ENCODE data around the gene NBAS. TPM values are rescaled to one million over a fixed set of nuclear protein-coding genes. Genes with fewer than 3 reads are reported as not detected.

The NBAS gene
- total and polyA plus RNA-seq, 3 experiments from 2014 or later = 22.0 to 34.1 (median 30.6) TPM

DNA sequence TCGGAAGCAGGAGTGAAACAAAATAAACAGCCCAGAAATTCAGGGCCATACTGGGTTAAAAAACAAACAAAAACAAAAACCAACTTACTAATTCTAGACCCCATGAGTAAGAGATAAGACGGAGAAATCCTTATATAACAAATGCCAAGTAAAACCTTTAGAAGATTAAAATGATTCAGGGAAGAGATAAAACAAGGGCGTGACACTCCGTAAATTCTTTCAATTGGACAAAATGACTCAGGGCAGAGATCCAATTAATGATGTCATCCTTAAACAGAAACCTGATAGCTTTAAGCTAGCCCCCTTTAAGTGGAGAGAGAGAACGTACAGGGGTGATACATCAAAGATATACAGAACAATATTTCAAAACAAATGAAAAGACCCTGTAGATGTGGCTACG lies 317.4 kb downstream of the NBAS start:
- POLR2A ChIA-PET = no interaction called here
- Histone ChIP-seq H3K27ac (ENCODE audit: low read depth, low read length) (no peak overlapping the region), H3K4me3 (ENCODE audit: low read length) (no peak overlapping the region), H3K9me3 (ENCODE audit: low read length) (no peaks in the 10 kb centered on the region), H3K4me1 (ENCODE audit: insufficient read depth, low read length) (no peaks in the 10 kb centered on the region), H3K27me3 (ENCODE audit: insufficient read depth, low read length, poor library complexity, severe bottlenecking) (no peaks in the 10 kb centered on the region), H3K36me3 (ENCODE audit: insufficient read depth, low read length) (no peaks in the 10 kb centered on the region)
- Mint-ChIP-seq H3K9me3 (no peaks in the 10 kb centered on the region), H3K4me3 (no peak overlapping the region), H3K27ac (no peak overlapping the region), H3K36me3 (peaks cover 12 to 17% (median 16%) of the 10 kb centered on the region in 3 donors), H3K27me3 (no peaks in the 10 kb centered on the region), H3K4me1 (peaks cover 21 to 33% (median 31%) of the 10 kb centered on the region in 3 donors)
- no peak for DNase-seq
- CTCF ChIA-PET = no interaction called here

DNA sequence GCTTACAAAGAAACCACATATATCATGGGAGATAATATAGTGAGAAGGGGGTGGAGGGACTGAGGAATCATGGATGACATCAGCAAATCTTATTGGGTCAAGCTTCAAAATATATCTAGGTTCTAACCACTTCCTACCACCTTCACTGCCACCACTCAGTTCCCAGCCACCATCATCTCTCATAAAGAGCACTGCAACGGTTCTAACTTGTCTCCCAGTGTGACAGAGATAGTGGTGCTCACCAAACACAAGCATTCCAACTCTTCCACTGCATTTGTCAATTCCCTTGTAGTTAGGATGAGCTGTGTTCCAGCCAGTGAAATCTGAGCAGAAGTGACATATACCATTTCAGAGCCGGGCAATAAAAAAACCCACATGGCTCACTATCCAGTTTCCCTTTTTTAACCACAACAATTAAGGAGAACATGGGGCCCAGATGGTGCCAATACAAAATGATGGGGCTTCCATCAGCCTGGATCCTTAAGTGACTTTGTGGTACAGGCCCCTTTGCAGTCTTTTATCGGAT lies 318.1 kb downstream of the NBAS start:
- no peak for DNase-seq
- POLR2A ChIA-PET = no interaction called here
- H3K4me3 Mint-ChIP-seq = no peak overlapping the region
- CTCF ChIA-PET = no interaction called here
- peak overlapping the region in 1 of 8 donors; percentile 79 for H3K27ac Mint-ChIP-seq
- H3K27ac ChIP-seq (ENCODE audit: low read depth, low read length) = no peak overlapping the region
- H3K36me3 Mint-ChIP-seq = peaks cover 13 to 21% (median 16%) of the 10 kb centered on the region in 3 donors
- peaks cover 21 to 29% (median 28%) of the 10 kb centered on the region in 3 donors for H3K4me1 Mint-ChIP-seq
- H3K4me1 ChIP-seq (ENCODE audit: insufficient read depth, low read length) = no peaks in the 10 kb centered on the region
- H3K27me3 Mint-ChIP-seq = no peaks in the 10 kb centered on the region
- H3K9me3 ChIP-seq (ENCODE audit: low read length) = no peaks in the 10 kb centered on the region
- H3K36me3 ChIP-seq (ENCODE audit: insufficient read depth, low read length) = no peaks in the 10 kb centered on the region
- H3K27me3 ChIP-seq (ENCODE audit: insufficient read depth, low read length, poor library complexity, severe bottlenecking) = no peaks in the 10 kb centered on the region
- no peak overlapping the region for H3K4me3 ChIP-seq (ENCODE audit: low read length)
- H3K9me3 Mint-ChIP-seq = no peaks in the 10 kb centered on the region

DNA sequence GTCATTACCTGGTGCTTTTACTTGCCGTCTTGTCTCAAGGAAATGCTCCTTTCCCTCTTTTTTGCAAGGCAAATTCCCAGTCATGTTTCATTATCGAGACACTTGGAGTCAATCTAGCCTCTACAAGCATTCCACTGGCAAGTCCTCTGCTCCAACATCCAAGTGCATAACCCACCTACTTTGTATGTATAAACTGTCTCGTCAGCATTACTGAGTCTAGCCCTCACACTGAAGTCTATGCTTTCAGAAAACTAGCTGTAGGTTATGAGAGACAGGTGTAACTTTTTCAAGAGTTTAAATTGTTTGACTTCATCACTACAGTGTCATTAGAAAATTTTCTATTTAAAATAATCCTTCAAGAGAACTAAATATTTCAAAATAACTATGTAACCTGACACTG lies 319.2 kb downstream of the NBAS start:
- H3K4me3 ChIP-seq (ENCODE audit: low read length) = no peak overlapping the region
- H3K36me3 ChIP-seq (ENCODE audit: insufficient read depth, low read length) = no peaks in the 10 kb centered on the region
- H3K27me3 ChIP-seq (ENCODE audit: insufficient read depth, low read length, poor library complexity, severe bottlenecking) = no peaks in the 10 kb centered on the region
- H3K36me3 Mint-ChIP-seq = peaks cover 18 to 21% (median 21%) of the 10 kb centered on the region in 3 donors
- H3K4me1 Mint-ChIP-seq = peaks cover 18 to 26% (median 25%) of the 10 kb centered on the region in 3 donors
- no peaks in the 10 kb centered on the region for H3K9me3 ChIP-seq (ENCODE audit: low read length)
- CTCF ChIA-PET = no interaction called here
- no peak overlapping the region for H3K27ac ChIP-seq (ENCODE audit: low read depth, low read length)
- H3K4me3 Mint-ChIP-seq = no peak overlapping the region
- no peaks in the 10 kb centered on the region for H3K9me3 Mint-ChIP-seq
- no peaks in the 10 kb centered on the region for H3K27me3 Mint-ChIP-seq
- DNase-seq = no peak
- H3K4me1 ChIP-seq (ENCODE audit: insufficient read depth, low read length) = no peaks in the 10 kb centered on the region
- peak overlapping the region in 1 of 8 donors; percentile 15 for H3K27ac Mint-ChIP-seq
- POLR2A ChIA-PET = no interaction called here

DNA sequence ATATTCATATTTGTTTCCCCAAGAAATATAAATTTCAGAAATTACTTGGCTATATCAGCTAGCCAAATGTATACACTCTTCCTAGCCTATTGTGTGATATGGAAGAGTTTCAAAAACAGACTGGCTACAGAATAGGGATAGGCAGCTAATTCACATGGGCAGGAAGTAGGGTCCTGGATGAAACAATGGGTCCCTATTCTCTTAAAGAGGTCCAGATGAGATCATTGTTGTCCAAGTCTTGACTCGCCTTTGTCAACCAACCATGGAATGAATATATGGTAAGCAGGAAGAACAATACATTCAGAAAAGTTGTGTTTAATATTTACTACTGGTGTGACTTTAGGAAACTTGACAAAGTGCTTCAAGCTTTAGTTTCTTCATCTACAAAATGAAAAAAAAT lies 319.9 kb downstream of the NBAS start:
- Histone ChIP-seq H3K4me3 (ENCODE audit: low read length) (no peak overlapping the region), H3K36me3 (ENCODE audit: insufficient read depth, low read length) (no peaks in the 10 kb centered on the region), H3K27ac (ENCODE audit: low read depth, low read length) (no peak overlapping the region), H3K4me1 (ENCODE audit: insufficient read depth, low read length) (no peaks in the 10 kb centered on the region), H3K27me3 (ENCODE audit: insufficient read depth, low read length, poor library complexity, severe bottlenecking) (no peaks in the 10 kb centered on the region), H3K9me3 (ENCODE audit: low read length) (no peaks in the 10 kb centered on the region)
- no peaks in the 10 kb centered on the region for H3K27me3 Mint-ChIP-seq
- H3K36me3 Mint-ChIP-seq = peaks cover 19 to 22% (median 21%) of the 10 kb centered on the region in 3 donors
- no peaks in the 10 kb centered on the region for H3K9me3 Mint-ChIP-seq
- ChIA-PET POLR2A (no interaction called here), CTCF (no interaction called here)
- H3K4me3 Mint-ChIP-seq = no peak overlapping the region
- peak overlapping the region in 2 of 8 donors; percentile 7 to 32 for H3K27ac Mint-ChIP-seq
- peaks cover 18 to 26% (median 18%) of the 10 kb centered on the region in 3 donors for H3K4me1 Mint-ChIP-seq
- DNase-seq = no peak

DNA sequence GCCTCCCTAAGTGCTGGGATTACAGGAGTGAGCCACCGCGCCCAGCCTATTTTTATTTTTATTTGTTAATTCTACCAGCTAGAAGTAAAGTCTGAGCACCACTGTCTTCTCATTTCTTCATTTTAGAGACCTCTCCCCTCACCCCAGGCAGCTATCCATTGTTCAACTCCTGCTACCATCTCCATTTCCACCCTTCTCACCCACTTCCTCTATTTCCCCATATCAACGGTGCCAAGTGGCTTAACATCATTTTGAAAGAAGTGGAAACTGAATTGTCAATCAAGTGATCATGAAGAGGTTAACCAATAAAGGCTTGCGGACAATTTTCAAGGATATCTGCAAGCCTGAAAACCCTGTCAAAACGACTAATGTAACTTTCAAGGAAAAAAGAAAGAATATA lies 323.1 kb downstream of the NBAS start:
- Mint-ChIP-seq H3K27me3 (no peaks in the 10 kb centered on the region), H3K4me3 (no peak overlapping the region), H3K4me1 (peaks cover 4 to 6% (median 5%) of the 10 kb centered on the region in 3 donors), H3K36me3 (peaks cover 16 to 35% (median 23%) of the 10 kb centered on the region in 3 donors), H3K27ac (no peak overlapping the region), H3K9me3 (no peaks in the 10 kb centered on the region)
- H3K4me3 ChIP-seq (ENCODE audit: low read length) = no peak overlapping the region
- H3K9me3 ChIP-seq (ENCODE audit: low read length) = no peaks in the 10 kb centered on the region
- POLR2A ChIA-PET = no interaction called here
- H3K27ac ChIP-seq (ENCODE audit: low read depth, low read length) = no peak overlapping the region
- CTCF ChIA-PET = no interaction called here
- H3K4me1 ChIP-seq (ENCODE audit: insufficient read depth, low read length) = no peaks in the 10 kb centered on the region
- H3K27me3 ChIP-seq (ENCODE audit: insufficient read depth, low read length, poor library complexity, severe bottlenecking) = no peaks in the 10 kb centered on the region
- DNase-seq = no peak
- peaks cover 8% of the 10 kb centered on the region for H3K36me3 ChIP-seq (ENCODE audit: insufficient read depth, low read length)

DNA sequence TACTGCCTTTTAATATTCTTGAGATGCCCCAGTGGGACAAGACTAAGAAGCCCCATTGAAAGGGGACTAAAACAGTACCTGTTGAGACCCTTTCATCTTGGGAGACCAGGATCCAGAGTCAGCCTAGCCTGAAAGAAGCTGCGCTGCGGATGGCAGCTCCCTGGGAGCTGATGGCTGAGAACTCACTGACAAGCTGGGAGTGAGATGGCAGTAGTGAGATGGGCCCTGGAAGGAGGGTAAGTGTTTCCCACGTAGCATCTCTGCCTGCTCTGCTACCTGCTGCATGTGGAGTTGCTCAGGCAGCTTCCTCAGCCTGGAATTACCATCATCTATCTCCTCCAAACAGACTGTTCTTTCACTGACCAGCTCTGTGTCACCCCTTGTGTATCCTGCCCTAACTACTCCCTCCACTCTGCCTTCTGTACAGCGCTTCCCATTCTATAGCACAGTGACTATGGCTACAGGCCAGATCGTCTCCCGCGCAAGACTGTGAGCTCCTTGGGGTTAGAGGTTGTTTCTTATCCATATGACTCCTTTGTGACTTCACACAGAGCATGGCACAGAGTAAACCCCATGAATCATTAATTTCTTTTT lies 330.4 kb downstream of the NBAS start:
- Mint-ChIP-seq H3K36me3 (peaks cover 34 to 78% (median 40%) of the 10 kb centered on the region in 3 donors), H3K27me3 (no peaks in the 10 kb centered on the region), H3K4me3 (no peak overlapping the region), H3K4me1 (no peaks in the 10 kb centered on the region), H3K9me3 (no peaks in the 10 kb centered on the region), H3K27ac (peak overlapping the region in 1 of 8 donors; percentile 1)
- H3K4me3 ChIP-seq (ENCODE audit: low read length) = no peak overlapping the region
- no peak overlapping the region for H3K27ac ChIP-seq (ENCODE audit: low read depth, low read length)
- no peaks in the 10 kb centered on the region for H3K9me3 ChIP-seq (ENCODE audit: low read length)
- ChIA-PET POLR2A (no interaction called here), CTCF (no interaction called here)
- H3K27me3 ChIP-seq (ENCODE audit: insufficient read depth, low read length, poor library complexity, severe bottlenecking) = no peaks in the 10 kb centered on the region
- no peak for DNase-seq
- peaks cover 14% of the 10 kb centered on the region for H3K36me3 ChIP-seq (ENCODE audit: insufficient read depth, low read length)
- no peaks in the 10 kb centered on the region for H3K4me1 ChIP-seq (ENCODE audit: insufficient read depth, low read length)

DNA sequence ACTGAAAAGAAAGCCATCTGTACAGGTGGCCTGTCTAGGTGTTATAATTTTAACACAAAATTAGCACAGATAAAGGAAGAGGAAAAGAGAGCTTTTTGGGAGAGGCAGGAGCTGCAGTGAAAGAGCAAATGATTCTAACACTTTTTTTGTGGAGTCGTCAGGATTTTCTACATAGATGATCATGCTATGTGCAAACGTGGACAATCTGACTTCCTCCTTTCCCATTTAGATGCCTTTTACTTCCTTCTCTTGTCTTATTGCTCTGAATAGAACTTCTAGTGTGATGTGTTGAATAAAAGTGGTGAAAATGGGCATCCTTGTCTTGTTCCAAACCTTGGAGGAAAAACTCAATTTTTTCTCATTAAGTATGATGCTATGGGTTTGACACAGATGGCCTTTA lies 334.5 kb downstream of the NBAS start:
- no peaks in the 10 kb centered on the region for H3K27me3 ChIP-seq (ENCODE audit: insufficient read depth, low read length, poor library complexity, severe bottlenecking)
- Mint-ChIP-seq H3K4me1 (no peaks in the 10 kb centered on the region), H3K9me3 (no peaks in the 10 kb centered on the region), H3K27ac (no peak overlapping the region), H3K36me3 (peaks cover 39 to 68% (median 43%) of the 10 kb centered on the region in 3 donors), H3K27me3 (no peaks in the 10 kb centered on the region), H3K4me3 (no peak overlapping the region)
- H3K27ac ChIP-seq (ENCODE audit: low read depth, low read length) = no peak overlapping the region
- DNase-seq = no peak
- H3K4me3 ChIP-seq (ENCODE audit: low read length) = no peak overlapping the region
- H3K4me1 ChIP-seq (ENCODE audit: insufficient read depth, low read length) = no peaks in the 10 kb centered on the region
- H3K36me3 ChIP-seq (ENCODE audit: insufficient read depth, low read length) = no peaks in the 10 kb centered on the region
- H3K9me3 ChIP-seq (ENCODE audit: low read length) = no peaks in the 10 kb centered on the region
- ChIA-PET POLR2A (no interaction called here), CTCF (no interaction called here)

DNA sequence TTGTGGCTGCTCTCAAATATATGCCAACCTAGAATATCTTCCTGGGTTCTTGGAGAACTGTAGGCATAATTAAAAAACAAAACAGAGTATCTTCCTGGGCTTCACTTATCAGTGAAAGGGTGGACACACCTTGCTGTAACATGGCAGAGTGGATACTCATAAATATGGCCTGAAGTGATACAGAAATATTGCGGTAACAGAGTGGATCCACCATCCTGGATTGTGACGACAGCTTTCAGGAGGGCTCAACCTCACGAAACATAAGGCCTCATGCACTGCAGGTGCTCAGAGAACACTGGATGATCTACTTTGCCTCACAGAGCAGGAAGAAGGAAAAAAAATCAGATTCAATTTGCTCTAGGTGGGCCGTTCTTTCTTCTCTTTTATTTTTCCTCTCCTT lies 336.0 kb downstream of the NBAS start:
- ChIA-PET CTCF (no interaction called here), POLR2A (no interaction called here)
- H3K4me3 ChIP-seq (ENCODE audit: low read length) = no peak overlapping the region
- H3K9me3 Mint-ChIP-seq = no peaks in the 10 kb centered on the region
- H3K36me3 Mint-ChIP-seq = peaks cover 33 to 59% (median 39%) of the 10 kb centered on the region in 3 donors
- no peaks in the 10 kb centered on the region for H3K9me3 ChIP-seq (ENCODE audit: low read length)
- H3K27ac Mint-ChIP-seq = no peak overlapping the region
- no peaks in the 10 kb centered on the region for H3K27me3 Mint-ChIP-seq
- DNase-seq = no peak
- H3K4me1 ChIP-seq (ENCODE audit: insufficient read depth, low read length) = no peaks in the 10 kb centered on the region
- H3K4me1 Mint-ChIP-seq = no peaks in the 10 kb centered on the region
- H3K27me3 ChIP-seq (ENCODE audit: insufficient read depth, low read length, poor library complexity, severe bottlenecking) = no peaks in the 10 kb centered on the region
- H3K27ac ChIP-seq (ENCODE audit: low read depth, low read length) = no peak overlapping the region
- H3K36me3 ChIP-seq (ENCODE audit: insufficient read depth, low read length) = no peaks in the 10 kb centered on the region
- no peak overlapping the region for H3K4me3 Mint-ChIP-seq
